DND-41 (cell line): ENCODE results near the gene GOSR2.

Experiments used
- CTCF ChIP-seq: IDR thresholded peaks from 2 replicates; pipeline ENCODE4 v1.5.1; 2012; ENCODE audit warnings: borderline replicate concordance, low read length, moderate library complexity, mild to moderate bottlenecking; ENCODE audit not compliant: poor library complexity, severe bottlenecking; ENCODE audit errors: extremely low read depth
- EZH2 ChIP-seq: IDR thresholded peaks from 3 replicates; pipeline ENCODE4 v1.6.1; 2012; ENCODE audit warnings: borderline replicate concordance, low read depth, mild to moderate bottlenecking, moderate library complexity, low read length, inconsistent platforms; ENCODE audit not compliant: severe bottlenecking

DNA sequence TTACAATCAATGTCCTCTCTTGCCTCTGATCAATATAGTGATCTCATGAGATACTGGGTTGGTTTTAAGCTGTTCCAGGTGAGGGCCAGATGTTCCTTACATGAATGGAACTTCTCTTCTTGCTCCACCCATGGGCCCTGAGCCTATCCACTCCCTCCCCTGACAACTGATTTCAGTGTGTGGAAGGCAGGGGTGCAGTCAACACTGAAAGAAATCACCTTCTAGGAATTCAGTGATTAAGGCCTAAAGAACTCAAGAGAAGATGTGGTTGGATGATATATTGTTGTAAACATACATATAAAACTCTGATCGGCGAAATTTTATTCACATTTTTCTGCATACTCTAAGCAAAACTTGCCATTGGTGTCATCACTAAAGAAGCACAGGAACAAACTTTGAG, 6.7 kb upstream of the GOSR2 start:
- no peak for TF ChIP-seq CTCF
- TF ChIP-seq EZH2: no peak
